NCI-H2171 treated with DMSO at 0.1 percent for 48 hours (cell line): ENCODE data around the gene C12orf75.

Source experiments
- DNase-seq: peaks from one replicate; lab custom pipeline; 2025; lab: John Stamatoyannopoulos, UW

C12orf75 gene

DNA sequence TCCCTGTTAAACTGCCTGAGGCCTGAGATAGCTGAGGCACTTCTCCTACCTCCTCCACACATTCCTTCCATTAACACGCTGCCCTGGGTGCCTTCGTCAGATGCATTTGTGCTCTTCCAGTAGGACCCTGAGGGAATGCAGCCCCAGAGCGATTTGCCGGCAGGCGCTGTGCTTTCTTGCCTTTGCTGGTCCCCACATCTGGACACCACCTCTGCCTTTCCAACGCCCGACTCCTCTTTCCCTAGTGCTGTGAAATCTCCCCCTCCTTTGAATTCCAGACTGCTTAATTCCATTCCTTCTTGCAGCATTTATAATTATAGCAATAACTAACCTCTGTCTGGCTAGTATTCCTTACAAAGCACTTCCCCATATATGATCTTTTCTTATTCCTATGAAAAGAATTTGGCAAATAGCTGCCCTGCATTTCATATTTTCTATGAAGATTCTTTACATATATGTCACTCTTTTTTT, 88.4 kb downstream of the C12orf75 start:
- no peak for DNase-seq

DNA sequence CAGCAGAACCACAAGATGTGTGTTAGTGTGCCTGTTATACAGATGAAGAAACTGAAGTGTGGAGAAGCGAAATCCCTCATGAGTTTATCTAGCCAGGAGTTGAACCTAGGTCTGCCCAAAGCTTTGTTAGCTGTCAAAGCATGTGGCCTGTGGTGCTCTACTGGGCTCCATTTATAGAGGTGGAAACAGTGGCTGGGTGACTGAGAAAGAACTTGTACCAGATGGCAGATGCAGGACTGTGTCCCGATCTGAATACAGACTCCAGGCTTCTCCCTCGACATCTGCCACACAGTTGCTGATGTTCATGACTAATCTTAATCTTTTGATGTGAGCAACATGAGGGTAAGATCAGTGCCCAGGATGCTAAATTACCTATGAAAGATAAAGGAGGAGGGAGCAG, 89.1 kb downstream of the C12orf75 start:
- peak; percentile 80 for DNase-seq

DNA sequence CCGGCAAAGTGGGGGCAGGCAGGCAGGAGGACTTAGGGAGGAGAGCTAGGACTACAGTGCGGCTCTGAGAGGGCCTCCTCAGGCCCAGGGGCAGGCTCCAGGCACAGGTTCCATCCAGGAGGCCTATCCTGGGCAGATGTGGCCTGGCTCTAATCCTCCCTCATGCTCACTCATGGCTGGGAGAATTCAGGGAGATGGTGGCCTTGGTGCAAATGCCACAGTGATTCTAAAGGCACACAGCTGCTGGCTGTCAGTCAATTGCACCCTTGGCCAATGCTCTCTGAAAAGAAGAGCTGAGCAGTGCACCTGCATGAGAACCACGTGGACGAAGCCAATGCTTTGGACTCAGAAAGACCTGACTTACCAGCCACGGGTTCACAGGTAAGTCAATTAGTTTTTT, 89.6 kb downstream of the C12orf75 start:
- DNase-seq: no peak

- peak; percentile 71 for DNase-seq
These were observed 90.3 kb downstream of the C12orf75 start for GRCh38 chr12:105420659-105421240.
